ENCODE results near the gene WDR33. TPM values are rescaled to one million over a fixed set of nuclear protein-coding genes. Genes with fewer than 3 reads are reported as not detected.

WDR33 gene
- total and polyA plus RNA-seq, 10 of the 15 experiments (the other 5 are each of a cell fraction or from before 2014, with no cell fraction given), result 29.2 to 73.8 (median 45.6) TPM

DNA sequence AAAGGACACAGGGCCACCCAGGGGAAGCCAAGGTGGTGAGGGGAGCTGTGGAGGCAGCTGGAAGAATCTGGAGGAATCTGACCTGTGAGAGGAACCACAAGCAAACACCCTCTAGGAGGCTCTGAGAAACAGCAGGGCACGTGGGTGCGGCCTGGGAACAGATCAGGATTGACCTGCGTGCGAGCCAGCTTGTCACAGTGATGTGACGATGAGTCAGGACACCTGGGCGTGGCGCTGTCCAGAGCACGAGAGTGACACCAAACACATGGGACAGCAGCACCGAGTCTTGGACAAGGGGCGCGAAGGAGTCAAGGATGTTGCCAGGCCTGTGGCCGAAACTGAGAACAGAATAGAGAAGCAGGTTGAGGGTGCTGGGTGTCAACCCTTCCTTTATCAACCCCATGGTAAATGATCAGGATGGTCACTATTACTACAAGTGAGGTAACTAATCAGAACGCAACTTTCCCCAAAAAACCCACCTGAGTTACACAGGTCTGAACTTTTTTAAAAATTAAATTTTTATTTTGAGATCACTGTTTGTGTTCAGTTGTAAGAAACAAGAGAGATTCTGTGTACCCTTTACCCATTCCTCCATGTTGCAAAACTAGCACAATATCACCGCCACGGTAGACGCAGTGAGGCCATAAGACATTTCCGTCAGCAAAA is 110.3 kb downstream of the WDR33 start (continued):
- TF ChIP-seq, protein P1, sequence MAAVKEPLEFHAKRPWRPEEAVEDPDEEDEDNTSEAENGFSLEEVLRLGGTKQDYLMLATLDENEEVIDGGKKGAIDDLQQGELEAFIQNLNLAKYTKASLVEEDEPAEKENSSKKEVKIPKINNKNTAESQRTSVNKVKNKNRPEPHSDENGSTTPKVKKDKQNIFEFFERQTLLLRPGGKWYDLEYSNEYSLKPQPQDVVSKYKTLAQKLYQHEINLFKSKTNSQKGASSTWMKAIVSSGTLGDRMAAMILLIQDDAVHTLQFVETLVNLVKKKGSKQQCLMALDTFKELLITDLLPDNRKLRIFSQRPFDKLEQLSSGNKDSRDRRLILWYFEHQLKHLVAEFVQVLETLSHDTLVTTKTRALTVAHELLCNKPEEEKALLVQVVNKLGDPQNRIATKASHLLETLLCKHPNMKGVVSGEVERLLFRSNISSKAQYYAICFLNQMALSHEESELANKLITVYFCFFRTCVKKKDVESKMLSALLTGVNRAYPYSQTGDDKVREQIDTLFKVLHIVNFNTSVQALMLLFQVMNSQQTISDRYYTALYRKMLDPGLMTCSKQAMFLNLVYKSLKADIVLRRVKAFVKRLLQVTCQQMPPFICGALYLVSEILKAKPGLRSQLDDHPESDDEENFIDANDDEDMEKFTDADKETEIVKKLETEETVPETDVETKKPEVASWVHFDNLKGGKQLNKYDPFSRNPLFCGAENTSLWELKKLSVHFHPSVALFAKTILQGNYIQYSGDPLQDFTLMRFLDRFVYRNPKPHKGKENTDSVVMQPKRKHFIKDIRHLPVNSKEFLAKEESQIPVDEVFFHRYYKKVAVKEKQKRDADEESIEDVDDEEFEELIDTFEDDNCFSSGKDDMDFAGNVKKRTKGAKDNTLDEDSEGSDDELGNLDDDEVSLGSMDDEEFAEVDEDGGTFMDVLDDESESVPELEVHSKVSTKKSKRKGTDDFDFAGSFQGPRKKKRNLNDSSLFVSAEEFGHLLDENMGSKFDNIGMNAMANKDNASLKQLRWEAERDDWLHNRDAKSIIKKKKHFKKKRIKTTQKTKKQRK (IDR thresholded peaks at IDR 0.05; ENCODE audit: low read depth, low read length), result no peak
- peak; percentile 92 to 95 for TF ChIP-seq IKZF2 (IDR thresholded peaks at IDR 0.05)
- no peak for TF ChIP-seq EZH2 (IDR thresholded peaks at IDR 0.05; ENCODE audit: borderline replicate concordance, control insufficient read depth, low read depth, low read length)
- no peak for TF ChIP-seq TARDBP (IDR thresholded peaks at IDR 0.05; ENCODE audit: borderline replicate concordance)
- TF ChIP-seq, protein P2, sequence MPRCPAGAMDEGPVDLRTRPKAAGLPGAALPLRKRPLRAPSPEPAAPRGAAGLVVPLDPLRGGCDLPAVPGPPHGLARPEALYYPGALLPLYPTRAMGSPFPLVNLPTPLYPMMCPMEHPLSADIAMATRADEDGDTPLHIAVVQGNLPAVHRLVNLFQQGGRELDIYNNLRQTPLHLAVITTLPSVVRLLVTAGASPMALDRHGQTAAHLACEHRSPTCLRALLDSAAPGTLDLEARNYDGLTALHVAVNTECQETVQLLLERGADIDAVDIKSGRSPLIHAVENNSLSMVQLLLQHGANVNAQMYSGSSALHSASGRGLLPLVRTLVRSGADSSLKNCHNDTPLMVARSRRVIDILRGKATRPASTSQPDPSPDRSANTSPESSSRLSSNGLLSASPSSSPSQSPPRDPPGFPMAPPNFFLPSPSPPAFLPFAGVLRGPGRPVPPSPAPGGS (IDR thresholded peaks at IDR 0.05; ENCODE audit: borderline replicate concordance, insufficient read depth, low read depth, low read length, poor library complexity, severe bottlenecking), result peak; percentile 72
- TF ChIP-seq MYB (IDR thresholded peaks at IDR 0.05; ENCODE audit: borderline replicate concordance, low read depth, low read length), result no peak
- no peak for TF ChIP-seq ZNF274 (IDR thresholded peaks at IDR 0.05; ENCODE audit: insufficient read depth, insufficient read length)
- peak; percentile 89 for TF ChIP-seq MTA2 (IDR thresholded peaks at IDR 0.05; ENCODE audit: low read depth)
- TF ChIP-seq SP1 (IDR thresholded peaks at IDR 0.05; ENCODE audit: low read depth, low read length), result peak; percentile 65
- TF ChIP-seq MAX (IDR thresholded peaks at IDR 0.05; ENCODE audit: low read depth, low read length), result peak; percentile 81
- no peak for TF ChIP-seq IRF3 (IDR thresholded peaks at IDR 0.05)
- peak; percentile 89 for TF ChIP-seq CREB1 (IDR thresholded peaks at IDR 0.05; ENCODE audit: low read depth)
- TF ChIP-seq MTA3 (IDR thresholded peaks at IDR 0.05; ENCODE audit: borderline replicate concordance, low read length), result peak; percentile 87; the same call in 1 of the 2 replicates
- TF ChIP-seq ZNF207 (IDR thresholded peaks at IDR 0.05; ENCODE audit: borderline replicate concordance), result peak; percentile 80
- peak; percentile 60; the same call in 1 of the 2 replicates for TF ChIP-seq REST (IDR thresholded peaks at IDR 0.05; ENCODE audit: low read depth, low read length)
- no peak for TF ChIP-seq CHD4 (IDR thresholded peaks at IDR 0.05)
- TF ChIP-seq HDGF (IDR thresholded peaks at IDR 0.05), result peak; percentile 69
- TF ChIP-seq ZNF622 (IDR thresholded peaks at IDR 0.05), result no peak
- TF ChIP-seq, protein P3, sequence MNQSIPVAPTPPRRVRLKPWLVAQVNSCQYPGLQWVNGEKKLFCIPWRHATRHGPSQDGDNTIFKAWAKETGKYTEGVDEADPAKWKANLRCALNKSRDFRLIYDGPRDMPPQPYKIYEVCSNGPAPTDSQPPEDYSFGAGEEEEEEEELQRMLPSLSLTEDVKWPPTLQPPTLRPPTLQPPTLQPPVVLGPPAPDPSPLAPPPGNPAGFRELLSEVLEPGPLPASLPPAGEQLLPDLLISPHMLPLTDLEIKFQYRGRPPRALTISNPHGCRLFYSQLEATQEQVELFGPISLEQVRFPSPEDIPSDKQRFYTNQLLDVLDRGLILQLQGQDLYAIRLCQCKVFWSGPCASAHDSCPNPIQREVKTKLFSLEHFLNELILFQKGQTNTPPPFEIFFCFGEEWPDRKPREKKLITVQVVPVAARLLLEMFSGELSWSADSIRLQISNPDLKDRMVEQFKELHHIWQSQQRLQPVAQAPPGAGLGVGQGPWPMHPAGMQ (IDR thresholded peaks at IDR 0.05; ENCODE audit: borderline replicate concordance), result no peak
